Amniotic epithelial cell (primary cell): Measurements from ENCODE around the gene SLC39A10.
"Not testable (repeated sequence)": the region's sequence is repeated elsewhere in the genome, so short reads cannot be mapped to it uniquely, and the experiment has no call there.

Experiments used
- DNase-seq: peaks from one replicate; pipeline ENCODE4 v3.0.0-alpha.2; 2010; ENCODE audit warnings: low read depth

Gene SLC39A10

GRCh38 chr2:195644708-195645107 is 12.3 kb upstream of the SLC39A10 start:
- DNase-seq: not testable (repeated sequence)

DNA sequence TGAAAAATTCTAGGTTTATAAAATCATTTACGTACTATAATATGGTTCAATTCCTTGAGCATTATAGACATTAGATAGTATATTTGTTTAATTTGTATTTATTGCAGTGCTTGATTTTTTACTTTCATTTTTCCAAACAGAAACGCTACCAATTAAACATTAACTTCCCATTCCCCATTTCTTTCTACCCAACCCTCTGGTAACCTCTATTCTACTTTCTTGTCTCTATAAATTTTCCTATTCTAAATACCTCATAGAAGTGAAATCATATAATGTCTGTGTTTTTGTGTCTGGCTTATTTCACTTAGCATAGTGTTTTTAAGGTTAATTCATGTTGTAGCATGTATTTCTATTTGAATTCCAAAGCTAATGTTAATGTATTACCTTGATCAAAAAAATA is 11.6 kb upstream of the SLC39A10 start:
- no peak for DNase-seq

- no peak for DNase-seq
These were observed 10.6 kb upstream of the SLC39A10 start for GRCh38 chr2:195646424-195646823.

DNA sequence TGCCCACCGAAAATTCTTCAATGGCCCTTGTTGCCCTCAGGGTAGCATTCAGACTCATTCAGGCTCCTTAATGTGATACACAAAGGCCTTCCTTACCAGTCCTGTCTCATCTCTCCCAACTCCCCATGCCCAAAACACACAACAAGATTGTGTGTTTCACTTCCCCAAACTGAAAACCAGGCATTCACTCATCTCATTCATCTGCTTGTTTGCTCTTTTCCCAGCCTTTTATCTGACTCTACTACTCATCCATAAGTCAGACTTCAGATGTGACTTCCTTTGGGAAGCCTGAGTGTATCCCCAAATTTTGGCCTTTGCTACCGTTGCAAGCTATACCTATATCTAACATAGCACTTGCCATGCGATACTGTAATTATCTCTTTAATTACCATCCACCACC is 9.7 kb upstream of the SLC39A10 start:
- no peak for DNase-seq

GRCh38 chr2:195648370-195648769 is 8.7 kb upstream of the SLC39A10 start:
- not testable (repeated sequence) for DNase-seq

GRCh38 chr2:195648787-195649186 is 8.2 kb upstream of the SLC39A10 start:
- DNase-seq: peak; percentile 34

GRCh38 chr2:195649629-195650190 is 7.3 kb upstream of the SLC39A10 start:
- no peak for DNase-seq

DNA sequence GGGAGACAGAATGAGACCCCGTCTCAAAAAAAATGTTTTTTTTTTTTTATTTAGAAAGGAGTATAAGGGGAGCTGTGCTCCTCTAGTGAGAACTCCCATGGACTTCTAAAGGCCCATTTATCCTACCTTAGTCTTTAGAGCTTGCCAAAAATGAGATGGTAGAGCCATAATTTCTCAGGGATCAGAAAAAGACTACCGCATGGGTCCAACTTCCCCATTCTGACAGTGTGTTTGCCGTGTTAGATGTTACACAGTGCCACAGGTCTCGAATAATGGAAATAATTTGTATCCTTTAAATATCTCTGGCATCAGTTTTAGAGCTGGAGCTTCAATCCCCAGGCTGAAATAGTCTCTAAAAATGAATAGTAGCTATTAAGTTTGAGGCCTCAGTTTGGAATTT is 6.0 kb upstream of the SLC39A10 start:
- no peak for DNase-seq

DNA sequence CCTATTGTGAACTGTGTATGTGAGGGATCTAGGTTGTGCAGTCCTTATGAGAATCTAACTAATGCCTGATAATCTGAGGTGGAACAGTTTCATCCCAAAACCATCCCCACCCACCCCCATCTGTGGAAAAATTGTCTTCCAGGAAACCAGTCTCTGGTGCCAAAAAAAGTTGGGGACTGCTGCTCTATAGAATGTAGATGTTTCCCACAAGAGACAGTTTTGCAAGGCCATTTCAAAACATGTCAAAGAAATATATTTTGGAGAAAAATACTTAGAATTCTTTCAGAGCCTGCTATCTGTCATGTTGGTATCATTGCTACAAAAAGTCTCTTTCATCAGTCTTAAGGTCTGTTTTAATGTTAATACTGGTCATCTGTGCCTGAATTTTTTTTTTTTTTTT is 4.1 kb upstream of the SLC39A10 start:
- peak; percentile 41 for DNase-seq

GRCh38 chr2:195656161-195656858 is 716 bp upstream of the SLC39A10 start:
- no peak for DNase-seq

GRCh38 chr2:195657634-195658540 is 861 bp downstream of the SLC39A10 start:
- DNase-seq: peak; percentile 89

DNA sequence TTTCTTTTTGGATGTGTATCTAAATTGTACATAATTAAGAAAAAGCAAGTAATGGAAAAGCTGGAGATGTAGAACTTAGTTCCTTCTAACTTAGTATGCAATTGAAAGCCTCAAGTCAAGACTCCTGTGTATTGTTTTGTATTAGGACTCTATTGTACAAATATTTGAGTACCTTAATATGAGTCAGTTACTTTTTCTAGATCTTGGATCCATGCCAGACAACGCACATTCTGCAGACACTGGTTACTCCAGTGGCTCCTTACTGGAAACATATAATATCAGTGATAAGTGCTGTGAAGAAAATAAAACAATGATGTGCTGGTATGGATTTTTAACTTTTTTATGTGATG is 1.5 kb downstream of the SLC39A10 start:
- peak; percentile 85 for DNase-seq

DNA sequence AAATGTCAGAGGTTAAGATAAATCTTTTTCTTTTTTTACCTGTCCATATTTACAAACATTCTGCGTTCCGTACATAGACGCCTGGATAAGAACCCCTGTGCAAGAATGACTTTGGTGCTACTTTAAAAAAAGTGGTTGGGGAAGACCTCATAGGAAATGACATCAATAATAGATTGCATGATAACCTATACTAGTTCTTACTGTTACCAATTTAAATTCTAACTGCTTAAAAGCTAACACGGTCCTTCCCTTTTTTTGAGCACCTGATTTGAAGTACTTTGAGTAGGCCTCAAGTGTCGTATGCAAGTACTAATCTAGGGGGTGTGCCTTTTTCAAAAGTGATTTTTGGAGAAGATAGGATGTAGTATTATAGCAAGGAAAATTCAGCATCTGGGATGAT is 2.1 kb downstream of the SLC39A10 start:
- no peak for DNase-seq

- DNase-seq: peak; percentile 69
These were observed 3.2 kb downstream of the SLC39A10 start for GRCh38 chr2:195659982-195660890.

DNA sequence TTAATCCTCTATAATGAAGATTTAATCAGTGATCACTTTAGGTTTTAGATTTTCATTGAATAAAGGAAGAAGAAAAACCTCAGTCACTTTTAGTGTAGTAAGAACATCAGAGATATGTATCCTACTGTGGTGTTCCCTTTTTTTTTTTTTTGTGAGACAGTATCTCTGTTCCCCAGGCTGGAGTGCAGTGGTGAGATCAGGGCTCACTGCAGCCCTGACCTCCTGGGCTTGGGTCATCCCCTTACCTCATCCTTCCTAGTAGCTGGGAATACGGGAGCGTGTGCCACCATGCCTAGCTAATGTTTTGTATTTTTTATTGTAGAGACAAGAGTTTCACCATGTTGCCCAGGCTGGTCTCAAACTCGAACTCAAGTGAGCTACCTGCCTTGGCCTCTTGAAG is 5.1 kb downstream of the SLC39A10 start:
- DNase-seq: no peak

GRCh38 chr2:195663007-195663406 is 6.0 kb downstream of the SLC39A10 start:
- no peak for DNase-seq

GRCh38 chr2:195664528-195664927 is 7.5 kb downstream of the SLC39A10 start:
- no peak for DNase-seq

DNA sequence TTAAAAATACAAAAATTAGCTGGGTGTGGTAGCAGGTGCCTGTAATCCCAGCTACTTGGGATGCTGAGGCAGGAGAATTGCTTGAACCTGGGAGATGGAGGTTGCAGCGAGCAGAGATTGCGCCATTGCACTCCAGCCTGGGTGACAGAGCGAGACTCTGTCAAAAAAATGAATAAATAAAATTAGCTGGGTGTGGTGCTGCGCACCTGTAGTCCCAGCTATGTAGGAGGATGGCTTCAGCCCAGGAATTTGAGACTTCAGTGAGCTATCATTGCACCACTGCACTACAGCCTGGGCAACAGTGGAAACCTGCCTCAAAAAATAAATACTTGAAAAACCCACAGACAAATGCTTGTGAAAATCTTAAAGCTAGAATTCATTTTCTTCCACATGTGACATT is 8.1 kb downstream of the SLC39A10 start:
- not testable (repeated sequence) for DNase-seq

- no peak for DNase-seq
These were observed 9.2 kb downstream of the SLC39A10 start for GRCh38 chr2:195666113-195666712.

- no peak for DNase-seq
These were observed 10.9 kb downstream of the SLC39A10 start for GRCh38 chr2:195667974-195668373.

GRCh38 chr2:195670191-195670590 is 13.2 kb downstream of the SLC39A10 start:
- no peak for DNase-seq

DNA sequence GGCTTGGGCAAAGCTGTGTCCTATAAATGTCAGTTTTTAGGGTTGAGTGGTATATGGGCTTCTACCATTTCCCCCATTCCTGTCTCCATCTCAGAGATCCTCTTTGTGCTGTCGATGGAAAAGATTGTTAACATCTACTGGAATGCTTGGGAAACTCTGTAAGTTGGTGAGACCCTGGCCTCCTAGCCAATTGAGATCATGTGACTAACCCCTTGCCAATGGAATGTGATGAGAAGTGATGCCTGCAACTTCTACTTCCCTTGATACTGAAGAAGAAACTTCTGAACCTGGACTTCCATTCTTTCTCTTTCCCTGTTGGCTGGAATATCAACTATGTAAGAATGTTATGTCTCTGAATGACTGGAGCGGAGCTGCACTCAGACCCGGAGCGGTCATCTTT is 14.5 kb downstream of the SLC39A10 start:
- no peak for DNase-seq
